GM08714 (cell line): ENCODE data around the gene IGF1R.

Source experiments
- H3K4me3 ChIP-seq: fragments of 200-500 bp; sonication (Bioruptor generic); 2 replicates; pipeline ENCODE4 v1.5.1; 2014; ENCODE audit warnings: mild to moderate bottlenecking, low read length, inconsistent platforms
- ZNF274 ChIP-seq: IDR thresholded peaks from 2 replicates; pipeline ENCODE4 v1.6.1; 2012; ENCODE audit warnings: mild to moderate bottlenecking, low read depth, low read length

IGF1R gene

GRCh38 chr15:98952381-98952803 is 304.1 kb downstream of the IGF1R start:
- H3K4me3 ChIP-seq = no peak overlapping the region; the same call in 1 of the 2 replicates
- no peak for TF ChIP-seq ZNF274

GRCh38 chr15:98953000-98953787 is 304.9 kb downstream of the IGF1R start:
- H3K4me3 ChIP-seq = no peak overlapping the region; the same call in 1 of the 2 replicates
- TF ChIP-seq ZNF274 = no peak

- TF ChIP-seq ZNF274 = no peak
Measured at GRCh38 chr15:98953968-98954367, 305.6 kb downstream of the IGF1R start.

GRCh38 chr15:98954411-98954810 is 306.1 kb downstream of the IGF1R start:
- no peak for TF ChIP-seq ZNF274
- no peak overlapping the region for H3K4me3 ChIP-seq

More at GRCh38 chr15:98953968-98954367, 305.6 kb downstream of the IGF1R start:
- H3K4me3 ChIP-seq = no peak overlapping the region

- H3K4me3 ChIP-seq = no peak overlapping the region
- no peak for TF ChIP-seq ZNF274
Measured at GRCh38 chr15:98955331-98955730, 307.0 kb downstream of the IGF1R start.

GRCh38 chr15:98955961-98956723 is 307.8 kb downstream of the IGF1R start:
- no peak for TF ChIP-seq ZNF274
- no peak overlapping the region for H3K4me3 ChIP-seq

- no peak overlapping the region for H3K4me3 ChIP-seq
- no peak for TF ChIP-seq ZNF274
Measured at GRCh38 chr15:98956796-98957553, 308.6 kb downstream of the IGF1R start.

GRCh38 chr15:98957655-98958054 is 309.3 kb downstream of the IGF1R start:
- no peak overlapping the region for H3K4me3 ChIP-seq
- TF ChIP-seq ZNF274 = no peak

- no peak overlapping the region for H3K4me3 ChIP-seq
- no peak for TF ChIP-seq ZNF274
Measured at GRCh38 chr15:98958076-98958475, 309.7 kb downstream of the IGF1R start.

- no peak for TF ChIP-seq ZNF274
- H3K4me3 ChIP-seq = no peak overlapping the region
Measured at GRCh38 chr15:98958918-98959639, 310.7 kb downstream of the IGF1R start.

GRCh38 chr15:98959640-98960007 is 311.3 kb downstream of the IGF1R start:
- no peak for TF ChIP-seq ZNF274
- no peak overlapping the region for H3K4me3 ChIP-seq

- H3K4me3 ChIP-seq = no peak overlapping the region
- no peak for TF ChIP-seq ZNF274
Measured at GRCh38 chr15:98960555-98961050, 312.3 kb downstream of the IGF1R start.

GRCh38 chr15:98963444-98963843 is 315.1 kb downstream of the IGF1R start:
- no peak for TF ChIP-seq ZNF274
- no peak overlapping the region for H3K4me3 ChIP-seq
